NCI-H2171 (cell line): ENCODE measurements around the gene SETD4.
A peak's percentile ranks its signal among the peaks of the same experiment; 100 is the strongest.

ENCODE experiments used
- DNase-seq: peaks from one replicate; lab custom pipeline; 2025; lab: John Stamatoyannopoulos, UW

SETD4 gene

DNA sequence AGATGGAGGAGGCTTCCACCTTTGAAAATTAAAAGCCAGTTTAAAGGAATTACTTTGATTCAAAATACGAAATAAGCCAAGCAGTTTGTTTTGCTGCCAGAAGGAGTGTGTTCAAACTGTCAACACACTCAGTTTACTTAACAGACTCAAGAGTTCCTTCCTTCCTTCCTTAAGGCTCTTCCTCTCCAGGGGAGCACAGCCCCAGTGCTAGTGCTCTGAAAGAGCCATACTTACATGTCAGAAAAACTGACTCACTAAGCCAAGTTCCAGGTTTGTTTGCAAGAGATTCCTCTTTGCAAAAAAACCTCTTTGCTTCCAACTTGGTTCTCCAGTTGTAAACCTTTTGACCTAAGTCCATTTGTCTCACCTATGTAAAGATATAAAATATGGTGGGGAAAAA lies 14.3 kb downstream of the SETD4 start:
- no peak for DNase-seq

DNA sequence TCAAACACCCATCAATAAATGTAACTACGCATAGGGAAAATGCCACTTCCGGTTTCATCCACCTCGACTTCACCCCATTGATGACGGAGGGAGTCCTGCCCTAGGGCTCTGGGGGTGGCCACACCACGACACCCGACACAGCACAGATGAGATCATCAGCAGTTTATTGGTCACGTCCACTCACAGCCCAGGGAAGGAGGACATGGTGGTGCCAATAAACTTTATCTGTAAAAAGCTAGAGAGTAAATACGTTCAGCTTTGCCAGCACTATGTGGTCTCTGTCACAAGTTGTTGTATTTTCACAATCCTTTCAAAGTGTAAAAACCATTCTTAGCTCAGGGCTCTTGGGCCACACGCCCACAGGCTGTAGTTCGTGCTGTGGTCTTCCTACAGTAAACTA lies 16.3 kb downstream of the SETD4 start:
- DNase-seq, result no peak

DNA sequence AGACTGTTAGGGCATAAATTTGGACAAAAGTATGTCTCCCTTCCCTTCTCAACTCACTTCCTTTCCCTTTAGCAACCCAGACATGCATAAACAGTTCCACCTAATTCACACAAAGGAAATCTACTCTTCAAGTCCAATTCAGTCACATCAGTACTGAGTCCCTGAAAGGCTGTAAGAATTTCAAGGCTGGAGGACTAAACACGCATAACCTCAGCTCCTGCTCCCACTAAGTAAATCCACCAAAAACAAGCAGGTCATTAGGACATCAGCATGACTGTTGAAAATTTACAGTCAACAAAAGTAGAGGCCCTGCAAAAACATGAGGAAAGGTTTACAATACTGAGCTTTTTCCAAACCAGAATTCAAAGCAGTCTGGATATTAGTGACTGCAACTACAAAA lies 18.4 kb downstream of the SETD4 start:
- no peak for DNase-seq

DNA sequence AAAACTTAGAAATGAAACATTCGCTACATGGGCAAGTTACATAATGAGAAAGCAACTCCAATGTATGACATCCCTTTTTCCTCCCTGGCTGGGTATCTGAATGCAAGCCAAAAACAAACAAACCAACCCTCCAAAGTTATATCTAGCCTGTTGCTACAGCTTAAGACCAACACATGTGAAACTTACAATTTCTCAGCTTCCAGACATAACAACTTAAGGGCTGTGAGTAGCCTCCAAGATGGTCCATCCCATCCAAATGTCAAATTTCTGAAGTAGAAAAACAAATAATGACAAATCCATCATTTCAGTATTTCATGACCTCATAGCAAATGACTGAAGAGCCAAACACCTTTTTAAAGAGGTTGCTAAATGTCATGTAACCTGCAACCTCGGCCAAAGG lies 19.9 kb downstream of the SETD4 start:
- no peak for DNase-seq

GRCh38 chr21:36039861-36040260 lies 20.5 kb downstream of the SETD4 start:
- DNase-seq, result no peak

DNA sequence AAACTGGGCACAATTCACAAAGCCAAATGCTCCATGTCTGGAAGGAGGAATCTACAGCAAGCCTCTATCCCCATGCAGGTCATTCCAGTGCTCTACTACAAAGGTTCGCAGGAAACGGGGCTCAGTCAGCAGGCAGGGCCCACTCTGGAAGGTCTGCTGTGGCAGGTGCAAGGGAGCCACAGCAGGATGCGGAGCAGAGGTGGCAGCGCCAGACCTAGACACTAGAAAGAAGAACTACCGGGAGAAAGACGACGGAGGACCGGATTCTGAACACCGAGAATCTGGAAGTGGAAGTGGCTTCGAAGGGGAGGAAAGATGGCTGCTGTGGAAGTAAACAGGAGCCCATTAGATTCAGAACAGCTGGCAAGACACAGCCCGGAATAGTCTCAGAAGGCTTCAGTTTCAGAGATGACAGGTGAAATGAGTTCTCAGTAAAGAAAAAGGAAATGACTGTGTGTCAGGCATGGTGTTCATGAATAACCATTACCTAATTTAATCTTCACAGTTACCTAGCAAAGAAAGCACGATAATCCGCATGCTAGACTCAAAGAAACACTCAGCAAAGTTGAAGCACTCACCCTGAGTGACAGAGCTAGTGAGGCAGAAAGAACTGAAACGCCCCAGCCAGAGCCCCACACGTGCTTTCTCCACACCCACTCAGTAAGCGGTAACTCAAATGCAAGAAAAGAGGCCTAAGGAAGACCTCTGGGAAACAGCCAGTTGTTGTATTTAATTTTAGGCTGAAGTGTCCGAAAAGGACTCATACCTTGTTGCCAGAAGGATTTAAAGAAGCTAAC lies 21.4 kb downstream of the SETD4 start:
- no peak for DNase-seq

DNA sequence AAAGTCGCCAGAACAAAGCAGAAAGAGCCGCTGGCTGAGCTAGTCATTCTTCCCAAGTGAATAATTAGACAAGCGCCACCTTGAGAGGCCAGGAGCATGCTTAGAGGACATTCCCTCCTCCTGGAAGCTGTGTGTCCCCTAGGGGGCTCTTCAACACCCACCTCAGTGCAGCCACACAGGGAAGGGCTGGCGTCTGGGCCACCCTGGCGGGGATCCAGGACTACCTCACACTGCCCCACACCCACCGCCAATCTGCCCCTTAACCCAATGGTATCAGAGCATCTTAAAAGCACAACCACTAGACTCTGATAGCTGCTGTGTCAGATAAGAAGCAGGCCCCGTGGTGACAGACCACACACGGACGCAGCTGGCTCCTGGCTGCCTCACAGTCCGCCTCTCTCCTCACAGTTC lies 24.9 kb downstream of the SETD4 start:
- no peak for DNase-seq

- DNase-seq, result no peak
Measured at GRCh38 chr21:36034211-36034913, 26.0 kb downstream of the SETD4 start.

- no peak for DNase-seq
Measured at GRCh38 chr21:36032647-36033406, 27.5 kb downstream of the SETD4 start.

DNA sequence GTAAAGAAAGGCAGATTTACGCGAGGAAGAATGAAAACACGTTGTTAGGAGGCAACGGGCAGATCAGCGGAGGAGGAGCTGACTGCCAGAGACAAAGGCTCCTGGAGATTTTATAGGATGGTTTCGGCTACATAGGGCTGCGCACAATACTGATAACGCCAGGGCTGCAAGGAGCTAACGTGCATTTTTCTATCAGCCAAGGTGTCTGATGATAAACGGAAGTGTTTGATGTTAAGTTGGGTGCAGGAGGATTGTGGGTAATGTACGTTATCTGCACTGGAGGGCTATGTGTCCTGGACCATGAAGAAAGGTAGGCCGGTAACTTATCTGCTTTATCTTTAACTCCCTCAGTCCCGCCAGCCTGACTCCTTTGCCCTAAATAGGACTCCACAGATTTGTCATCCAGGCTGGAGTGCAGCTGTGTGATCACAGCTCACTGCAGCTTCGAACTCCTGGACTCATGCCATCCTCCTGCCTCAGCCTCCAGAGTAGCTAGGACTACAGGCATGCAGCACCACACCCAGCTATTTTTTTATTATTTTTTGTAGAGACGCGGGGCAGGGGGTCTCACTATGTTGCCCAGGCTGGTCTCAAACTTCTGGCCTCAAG lies 29.6 kb downstream of the SETD4 start:
- no peak for DNase-seq

- DNase-seq, result no peak
Measured at GRCh38 chr21:36029309-36029708, 31.0 kb downstream of the SETD4 start.

GRCh38 chr21:36028127-36029069 lies 31.9 kb downstream of the SETD4 start:
- DNase-seq, result peak; percentile 52

DNA sequence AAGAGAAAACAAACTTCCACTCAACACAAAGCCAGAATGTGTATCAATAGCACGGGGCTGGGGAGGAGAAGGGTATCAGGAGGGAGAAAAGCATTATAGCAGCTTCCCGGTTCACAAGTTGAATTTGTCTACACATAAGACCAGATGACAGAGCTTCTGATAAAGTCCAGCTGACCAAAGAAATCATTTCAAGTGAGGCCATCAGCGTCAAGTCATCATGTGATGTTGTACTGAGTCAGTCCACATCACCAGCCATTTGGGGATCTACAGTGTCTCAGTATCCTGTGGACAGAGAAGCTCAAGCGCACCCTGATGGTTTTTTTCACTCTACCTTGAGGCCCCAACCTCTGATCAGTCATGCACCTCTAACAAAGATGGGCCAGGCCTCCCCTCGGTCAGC lies 33.0 kb downstream of the SETD4 start:
- no peak for DNase-seq

- no peak for DNase-seq
Measured at GRCh38 chr21:36024782-36025181, 35.5 kb downstream of the SETD4 start.

GRCh38 chr21:36023092-36023480 lies 37.2 kb downstream of the SETD4 start:
- DNase-seq, result no peak

DNA sequence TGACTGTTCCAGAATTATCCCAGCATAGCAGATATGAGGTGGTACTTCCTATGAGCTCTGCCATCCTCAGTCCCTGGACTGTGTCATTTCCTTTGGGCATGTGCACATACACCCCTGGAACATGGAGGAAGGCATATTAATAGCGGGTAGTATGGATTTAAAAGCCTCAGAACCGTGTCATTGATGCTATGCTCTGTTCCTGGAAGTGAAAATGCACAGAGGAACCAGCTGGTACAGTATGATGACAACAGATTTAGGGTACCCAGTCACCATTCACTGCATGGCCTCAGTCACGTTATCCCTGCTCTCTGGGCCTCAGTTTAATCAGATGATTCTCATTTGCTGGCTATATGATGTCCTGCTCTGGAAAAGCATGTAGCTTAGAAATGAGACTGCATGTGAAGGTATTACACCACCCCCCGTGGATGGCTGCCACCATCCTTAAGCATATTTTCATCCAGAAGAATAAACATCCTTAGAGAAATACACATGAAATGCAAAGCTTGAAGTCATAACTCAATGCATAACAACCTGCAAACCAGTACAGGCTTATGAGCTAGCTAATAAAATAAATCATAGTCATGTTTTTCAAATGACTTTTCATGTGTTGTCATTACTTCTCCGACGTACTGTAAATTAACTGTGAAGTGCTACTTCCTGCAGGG lies 37.8 kb downstream of the SETD4 start:
- DNase-seq, result no peak

GRCh38 chr21:36021251-36021837 lies 39.0 kb downstream of the SETD4 start:
- DNase-seq, result no peak

DNA sequence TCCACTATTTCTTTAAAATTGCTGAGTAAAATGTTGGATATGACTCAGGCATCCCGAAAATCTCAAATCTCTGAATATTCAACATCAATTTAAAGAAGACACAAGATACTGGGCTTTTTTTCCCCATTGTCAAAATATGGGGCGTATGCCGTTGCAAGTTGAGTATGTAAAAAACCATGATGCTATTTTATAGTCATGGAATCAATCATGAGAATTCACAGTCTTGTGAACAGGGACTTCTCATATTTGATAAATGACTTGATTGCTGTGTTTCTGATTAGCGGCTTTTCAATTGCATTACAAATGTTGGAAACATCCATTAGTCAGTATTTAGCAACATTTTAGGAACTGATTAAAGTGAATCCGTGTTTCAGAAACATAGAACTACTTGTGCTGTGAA lies 45.3 kb downstream of the SETD4 start:
- no peak for DNase-seq

GRCh38 chr21:36010801-36011200 lies 49.5 kb downstream of the SETD4 start:
- DNase-seq, result no peak

- no peak for DNase-seq
Measured at GRCh38 chr21:36008505-36008904, 51.8 kb downstream of the SETD4 start.
